Activated CD4-positive, alpha-beta T cell treated with anti-CD3 and anti-CD28 coated beads, Interleukin-2, amount 10 ng/mL, durations not matched to agents 24 days and 14 days (primary cell): ENCODE results near the gene RAD51B. TPM values are rescaled to one million over a fixed set of nuclear protein-coding genes. Genes with fewer than 3 reads are reported as not detected.
"Not testable (repeated sequence)": the region's sequence is repeated elsewhere in the genome, so short reads cannot be mapped to it uniquely, and the experiment has no call there.

ENCODE experiments used
- DNase-seq: peaks from one replicate; pipeline ENCODE4 v3.0.0; 2022
- H3K27ac Mint-ChIP-seq: one replicate; pipeline ENCODE4 v1.8.0; 2022; ENCODE audit warnings: mild to moderate bottlenecking, mixed read lengths
- H3K27me3 Mint-ChIP-seq: one replicate; pipeline ENCODE4 v1.8.0; 2022; ENCODE audit warnings: mixed read lengths
- H3K36me3 Mint-ChIP-seq: one replicate; pipeline ENCODE4 v1.8.0; 2022; ENCODE audit warnings: low read depth, mild to moderate bottlenecking, mixed read lengths
- H3K4me1 Mint-ChIP-seq: one replicate; pipeline ENCODE4 v1.8.0; 2021; ENCODE audit warnings: mixed read lengths
- H3K4me3 Mint-ChIP-seq: one replicate; pipeline ENCODE4 v1.8.0; 2022; ENCODE audit warnings: mild to moderate bottlenecking, moderate library complexity, mixed read lengths
- H3K9me3 Mint-ChIP-seq: one replicate; pipeline ENCODE4 v1.8.0; 2021; ENCODE audit warnings: mixed read lengths
- intact Hi-C: fragments of 100-400 bp; cut with micrococcal nuclease; formaldehyde crosslinking; loops from one replicate; pipeline ENCODE4 v1.15.1; 2023
- total RNA-seq: library from RNA; stranded (reverse); gene quantifications from 2 replicates; pipeline ENCODE4 v1.2.3, GENCODE V29; 2022

RAD51B gene
- total RNA-seq, 1 donor from 2014 or later, result 29.3 TPM

GRCh38 chr14:67978749-67979148 lies 159.2 kb downstream of the RAD51B start:
- DNase-seq, result no peak
- Mint-ChIP-seq H3K27ac (no peak overlapping the region), H3K4me3 (no peak overlapping the region), H3K27me3 (no peaks in the 10 kb centered on the region), H3K9me3 (no peaks in the 10 kb centered on the region), H3K4me1 (peaks cover 2% of the 10 kb centered on the region), H3K36me3 (no peaks in the 10 kb centered on the region)
- intact Hi-C loops, result no loop called here

- intact Hi-C loops, result no loop called here
- no peaks in the 10 kb centered on the region for H3K27me3 Mint-ChIP-seq
- no peaks in the 10 kb centered on the region for H3K36me3 Mint-ChIP-seq
- no peak for DNase-seq
- no peaks in the 10 kb centered on the region for H3K9me3 Mint-ChIP-seq
- peaks cover 2% of the 10 kb centered on the region for H3K4me1 Mint-ChIP-seq
- no peak overlapping the region for H3K27ac Mint-ChIP-seq
- H3K4me3 Mint-ChIP-seq, result no peak overlapping the region
Observed at GRCh38 chr14:67982711-67983608, 163.4 kb downstream of the RAD51B start.

- H3K4me1 Mint-ChIP-seq, result no peaks in the 10 kb centered on the region
- no peaks in the 10 kb centered on the region for H3K27me3 Mint-ChIP-seq
- no peaks in the 10 kb centered on the region for H3K9me3 Mint-ChIP-seq
- H3K4me3 Mint-ChIP-seq, result no peak overlapping the region
- DNase-seq, result no peak
- no peak overlapping the region for H3K27ac Mint-ChIP-seq
- intact Hi-C loops, result no loop called here
- no peaks in the 10 kb centered on the region for H3K36me3 Mint-ChIP-seq
Observed at GRCh38 chr14:67984274-67984673, 164.7 kb downstream of the RAD51B start.

- Mint-ChIP-seq H3K36me3 (no peaks in the 10 kb centered on the region), H3K27me3 (no peaks in the 10 kb centered on the region), H3K4me1 (no peaks in the 10 kb centered on the region), H3K9me3 (no peaks in the 10 kb centered on the region), H3K27ac (no peak overlapping the region), H3K4me3 (no peak overlapping the region)
- DNase-seq, result no peak
- intact Hi-C loops, result no loop called here
Observed at GRCh38 chr14:67986131-67986841, 166.7 kb downstream of the RAD51B start.

- Mint-ChIP-seq H3K4me1 (no peaks in the 10 kb centered on the region), H3K4me3 (no peak overlapping the region), H3K36me3 (no peaks in the 10 kb centered on the region), H3K27ac (no peak overlapping the region), H3K27me3 (no peaks in the 10 kb centered on the region), H3K9me3 (no peaks in the 10 kb centered on the region)
- DNase-seq, result no peak
- intact Hi-C loops, result no loop called here
Observed at GRCh38 chr14:67987606-67988005, 168.0 kb downstream of the RAD51B start.

- H3K9me3 Mint-ChIP-seq, result not testable (repeated sequence)
Observed at GRCh38 chr14:67988210-67988609, 168.6 kb downstream of the RAD51B start.

GRCh38 chr14:67990576-67990975 lies 171.0 kb downstream of the RAD51B start:
- H3K27me3 Mint-ChIP-seq, result no peaks in the 10 kb centered on the region
- intact Hi-C loops, result no loop called here
- no peak overlapping the region for H3K27ac Mint-ChIP-seq
- H3K4me3 Mint-ChIP-seq, result no peak overlapping the region
- no peaks in the 10 kb centered on the region for H3K36me3 Mint-ChIP-seq
- H3K4me1 Mint-ChIP-seq, result no peaks in the 10 kb centered on the region
- H3K9me3 Mint-ChIP-seq, result no peaks in the 10 kb centered on the region
- no peak for DNase-seq

More at GRCh38 chr14:67988210-67988609, 168.6 kb downstream of the RAD51B start:
- H3K4me1 Mint-ChIP-seq, DNase-seq, H3K36me3 Mint-ChIP-seq, H3K27ac Mint-ChIP-seq, intact Hi-C loops, H3K4me3 Mint-ChIP-seq, H3K27me3 Mint-ChIP-seq: not testable (repeated sequence)

- intact Hi-C loops, result no loop called here
- no peaks in the 10 kb centered on the region for H3K4me1 Mint-ChIP-seq
- H3K27me3 Mint-ChIP-seq, result no peaks in the 10 kb centered on the region
- no peaks in the 10 kb centered on the region for H3K36me3 Mint-ChIP-seq
- H3K4me3 Mint-ChIP-seq, result no peak overlapping the region
- no peaks in the 10 kb centered on the region for H3K9me3 Mint-ChIP-seq
- H3K27ac Mint-ChIP-seq, result no peak overlapping the region
- no peak for DNase-seq
Observed at GRCh38 chr14:67994531-67994930, 175.0 kb downstream of the RAD51B start.

GRCh38 chr14:67996235-67996634 lies 176.7 kb downstream of the RAD51B start:
- H3K36me3 Mint-ChIP-seq, result no peaks in the 10 kb centered on the region
- H3K27me3 Mint-ChIP-seq, result no peaks in the 10 kb centered on the region
- no peaks in the 10 kb centered on the region for H3K9me3 Mint-ChIP-seq
- intact Hi-C loops, result no loop called here
- no peak for DNase-seq
- H3K4me1 Mint-ChIP-seq, result no peaks in the 10 kb centered on the region
- H3K4me3 Mint-ChIP-seq, result no peak overlapping the region
- H3K27ac Mint-ChIP-seq, result no peak overlapping the region

GRCh38 chr14:67998834-67999233 lies 179.3 kb downstream of the RAD51B start:
- H3K4me3 Mint-ChIP-seq, result no peak overlapping the region
- no peaks in the 10 kb centered on the region for H3K4me1 Mint-ChIP-seq
- H3K27me3 Mint-ChIP-seq, result no peaks in the 10 kb centered on the region
- intact Hi-C loops, result no loop called here
- no peak for DNase-seq
- no peaks in the 10 kb centered on the region for H3K9me3 Mint-ChIP-seq
- H3K36me3 Mint-ChIP-seq, result no peaks in the 10 kb centered on the region
- no peak overlapping the region for H3K27ac Mint-ChIP-seq

- Mint-ChIP-seq H3K27me3 (no peaks in the 10 kb centered on the region), H3K27ac (no peak overlapping the region), H3K4me3 (no peak overlapping the region), H3K4me1 (no peaks in the 10 kb centered on the region), H3K9me3 (no peaks in the 10 kb centered on the region), H3K36me3 (no peaks in the 10 kb centered on the region)
- no peak for DNase-seq
- intact Hi-C loops, result no loop called here
Observed at GRCh38 chr14:67999290-67999689, 179.7 kb downstream of the RAD51B start.

- DNase-seq, result no peak
- Mint-ChIP-seq H3K36me3 (no peaks in the 10 kb centered on the region), H3K4me3 (no peak overlapping the region), H3K4me1 (no peaks in the 10 kb centered on the region), H3K9me3 (no peaks in the 10 kb centered on the region), H3K27ac (no peak overlapping the region), H3K27me3 (no peaks in the 10 kb centered on the region)
- intact Hi-C loops, result no loop called here
Observed at GRCh38 chr14:67999705-68000384, 180.3 kb downstream of the RAD51B start.

- H3K9me3 Mint-ChIP-seq, result no peaks in the 10 kb centered on the region
- intact Hi-C loops, result no loop called here
- no peaks in the 10 kb centered on the region for H3K4me1 Mint-ChIP-seq
- no peak overlapping the region for H3K27ac Mint-ChIP-seq
- DNase-seq, result no peak
- no peak overlapping the region for H3K4me3 Mint-ChIP-seq
- H3K27me3 Mint-ChIP-seq, result no peaks in the 10 kb centered on the region
- no peaks in the 10 kb centered on the region for H3K36me3 Mint-ChIP-seq
Observed at GRCh38 chr14:68000511-68000910, 180.9 kb downstream of the RAD51B start.

GRCh38 chr14:68008491-68008890 lies 188.9 kb downstream of the RAD51B start:
- H3K4me3 Mint-ChIP-seq, result no peak overlapping the region
- no peaks in the 10 kb centered on the region for H3K4me1 Mint-ChIP-seq
- peaks cover 2% of the 10 kb centered on the region for H3K27me3 Mint-ChIP-seq
- H3K27ac Mint-ChIP-seq, result no peak overlapping the region
- no peaks in the 10 kb centered on the region for H3K9me3 Mint-ChIP-seq
- H3K36me3 Mint-ChIP-seq, result no peaks in the 10 kb centered on the region
- intact Hi-C loops, result no loop called here
- no peak for DNase-seq
